GM18861 (cell line): Measurements from ENCODE around the gene FLNB.
A peak's percentile ranks its signal among the peaks of the same experiment; 100 is the strongest.

Experiments
- ATAC-seq: cut with Tn5 transposase; IDR thresholded peaks from one replicate; pipeline ENCODE4 v1.9.1; 2021; ENCODE audit not compliant: unreplicated experiment

The FLNB gene

DNA sequence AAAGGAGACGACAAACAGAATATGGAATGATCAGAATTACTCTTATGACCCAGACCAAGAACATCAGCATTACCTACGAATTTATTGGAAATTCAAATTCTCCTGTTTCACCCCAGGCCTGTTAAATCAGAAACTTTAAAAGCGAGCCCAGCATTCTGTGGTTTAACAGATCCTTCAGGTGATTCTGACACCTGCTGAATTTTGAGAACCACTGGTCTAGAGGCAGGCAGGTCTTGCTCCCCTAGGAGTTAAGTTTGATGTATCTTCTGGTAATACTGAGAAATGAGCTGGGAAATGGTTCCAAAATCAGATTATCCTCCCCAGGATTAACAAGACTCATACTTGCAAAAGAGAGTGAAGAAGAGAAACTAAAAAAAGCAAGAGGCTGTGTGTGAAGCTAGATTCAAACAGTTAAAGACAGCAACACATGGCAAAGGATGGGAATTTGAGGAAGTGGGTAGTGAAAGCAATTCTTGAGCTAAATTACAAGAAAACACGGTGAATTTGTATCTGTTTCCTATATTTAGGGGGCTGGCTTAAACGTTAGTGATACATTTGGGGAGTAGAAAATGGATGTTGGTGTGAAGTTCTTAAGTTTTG is 66.0 kb downstream of the FLNB start:
- ATAC-seq = peak; percentile 40

- no peak for ATAC-seq
Observed at GRCh38 chr3:58074997-58075396, 66.8 kb downstream of the FLNB start.

DNA sequence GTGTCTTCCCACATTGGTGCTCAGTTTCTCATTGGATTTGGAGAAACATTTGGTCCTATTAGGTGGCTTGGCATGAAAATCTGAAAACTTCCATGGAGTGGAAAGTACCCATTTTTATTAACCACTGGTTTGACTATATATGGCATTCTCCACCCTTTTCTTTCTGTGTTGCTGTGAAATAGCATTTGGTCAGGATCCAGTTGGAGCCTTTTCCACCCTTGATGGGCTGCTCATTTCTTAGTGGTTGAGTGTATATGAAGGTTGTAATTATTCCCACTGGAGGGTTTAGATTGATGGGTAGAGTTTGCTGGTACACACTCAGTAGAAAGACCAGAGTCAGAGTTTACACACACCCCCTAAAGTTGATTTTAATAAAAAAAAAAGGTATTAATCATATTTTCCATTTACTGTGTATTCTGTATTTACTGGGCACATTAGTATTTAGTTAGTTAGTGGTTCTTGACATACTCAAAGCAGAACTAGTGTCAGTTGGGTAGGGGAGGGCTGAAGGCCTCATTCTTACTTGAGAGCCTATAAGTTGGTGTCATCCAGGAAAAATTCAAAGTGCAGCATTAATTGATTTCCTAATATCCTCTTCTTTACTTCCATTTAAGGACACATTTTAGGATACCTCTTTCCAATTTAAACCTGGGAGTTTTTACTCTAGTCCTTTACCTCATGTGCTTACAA is 69.5 kb downstream of the FLNB start:
- ATAC-seq = no peak

DNA sequence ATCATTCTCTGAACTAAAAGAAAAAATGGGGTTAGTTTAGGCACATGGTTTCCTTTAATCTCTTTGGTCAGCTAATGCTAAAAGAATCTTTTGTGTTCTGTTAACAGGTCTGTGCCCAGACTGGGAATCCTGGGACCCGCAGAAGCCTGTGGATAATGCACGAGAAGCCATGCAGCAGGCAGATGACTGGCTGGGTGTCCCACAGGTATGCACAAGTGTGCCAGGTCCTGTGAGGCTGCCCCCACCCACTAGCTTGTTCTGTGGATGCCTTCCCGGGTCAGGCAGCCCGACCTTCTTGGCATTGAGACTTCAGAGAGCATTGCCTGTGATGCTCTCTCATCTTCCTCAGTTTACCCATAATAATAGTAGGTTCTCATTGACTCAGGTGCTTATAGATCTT is 70.4 kb downstream of the FLNB start:
- no peak for ATAC-seq

- no peak for ATAC-seq
Observed at GRCh38 chr3:58079773-58080172, 71.6 kb downstream of the FLNB start.

GRCh38 chr3:58082047-58082446 is 73.8 kb downstream of the FLNB start:
- ATAC-seq = no peak

GRCh38 chr3:58084166-58084565 is 75.9 kb downstream of the FLNB start:
- no peak for ATAC-seq

- ATAC-seq = peak; percentile 68
Observed at GRCh38 chr3:58084788-58085543, 76.7 kb downstream of the FLNB start.

DNA sequence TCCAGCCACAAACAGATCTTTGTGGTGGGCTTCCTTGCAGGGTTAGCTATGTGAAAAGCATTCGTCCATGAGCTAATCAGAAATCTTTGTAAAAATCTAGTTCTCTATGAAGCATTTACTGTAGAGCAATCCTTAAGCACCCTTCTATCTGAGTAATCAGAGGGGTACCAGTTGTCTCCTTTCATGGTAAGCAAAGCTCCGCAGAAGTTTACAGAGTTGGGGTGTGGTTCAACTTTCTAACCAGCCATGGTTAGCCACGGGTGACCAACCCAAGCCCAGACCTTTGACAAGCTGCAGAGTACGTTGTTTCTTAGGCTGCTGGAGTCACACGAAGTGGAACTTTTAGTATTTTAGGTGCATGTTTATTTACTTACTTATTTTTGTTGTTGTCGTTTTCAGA is 77.4 kb downstream of the FLNB start:
- ATAC-seq = no peak

GRCh38 chr3:58088501-58088900 is 80.3 kb downstream of the FLNB start:
- no peak for ATAC-seq

DNA sequence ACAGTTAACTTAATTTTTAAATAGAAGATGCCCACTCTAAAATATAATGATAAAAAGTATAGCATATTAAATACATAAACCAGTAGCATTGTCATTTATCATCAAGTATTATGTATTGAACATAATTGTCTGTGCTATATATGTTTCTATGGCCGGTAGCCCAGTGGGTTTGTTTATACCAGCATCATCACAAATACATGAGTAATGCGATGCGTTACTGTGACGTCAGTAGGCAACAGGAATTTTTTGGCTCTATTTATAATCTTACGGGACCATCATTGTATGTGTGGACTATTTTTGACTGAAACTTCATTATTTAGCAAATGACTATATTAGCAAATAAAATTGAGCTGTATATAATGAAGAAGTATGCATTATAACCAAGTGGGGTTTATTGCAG is 82.1 kb downstream of the FLNB start:
- no peak for ATAC-seq

GRCh38 chr3:58092521-58092920 is 84.3 kb downstream of the FLNB start:
- no peak for ATAC-seq

- ATAC-seq = no peak
Observed at GRCh38 chr3:58093574-58094195, 85.5 kb downstream of the FLNB start.

GRCh38 chr3:58094657-58095056 is 86.4 kb downstream of the FLNB start:
- ATAC-seq = no peak

DNA sequence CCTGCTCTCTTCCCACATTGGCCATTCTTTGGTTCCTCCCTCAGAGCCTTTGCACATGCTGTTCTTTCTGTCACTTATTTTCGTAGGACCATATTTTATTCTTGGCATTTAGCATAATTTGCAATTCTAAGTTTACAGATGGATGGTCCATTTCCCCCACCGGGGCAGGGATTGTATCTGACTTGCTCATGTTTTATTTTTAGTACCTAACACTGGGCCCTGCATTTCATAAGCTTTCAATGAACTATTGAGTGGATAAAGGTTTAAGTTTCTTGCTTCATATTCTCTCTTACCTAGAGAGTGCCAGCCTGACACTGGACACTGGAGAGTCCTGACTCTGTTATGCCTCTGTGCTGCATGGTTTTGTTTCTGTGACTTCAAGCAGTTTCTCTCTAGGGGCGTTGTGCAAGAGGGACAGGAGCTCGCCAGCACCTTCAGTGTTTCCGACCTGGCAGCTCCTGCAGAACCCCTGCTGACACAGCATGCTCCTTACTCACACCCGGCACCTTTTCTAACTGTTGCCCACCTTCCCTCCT is 87.4 kb downstream of the FLNB start:
- no peak for ATAC-seq

- no peak for ATAC-seq
Observed at GRCh38 chr3:58098531-58098930, 90.3 kb downstream of the FLNB start.

DNA sequence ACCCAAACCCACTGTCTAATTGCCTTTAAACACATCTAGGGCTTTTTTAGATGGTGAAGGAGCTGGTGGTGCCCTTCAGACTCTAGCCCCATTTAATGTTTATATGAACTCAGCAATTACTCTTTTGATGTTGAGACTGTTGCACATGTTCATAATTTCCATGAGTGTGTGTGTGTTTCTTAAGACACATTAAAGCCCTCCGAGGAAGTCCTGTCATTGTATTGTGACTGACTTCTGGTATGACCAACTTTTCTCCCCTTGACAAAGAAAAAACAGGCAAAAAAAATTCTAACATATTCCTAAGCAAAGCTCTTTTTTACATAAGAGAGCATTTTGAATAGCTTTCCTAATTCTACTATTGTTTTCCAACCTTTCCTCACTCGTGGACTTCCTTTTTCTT is 91.6 kb downstream of the FLNB start:
- no peak for ATAC-seq

- ATAC-seq = no peak
Observed at GRCh38 chr3:58101499-58102389, 93.5 kb downstream of the FLNB start.

DNA sequence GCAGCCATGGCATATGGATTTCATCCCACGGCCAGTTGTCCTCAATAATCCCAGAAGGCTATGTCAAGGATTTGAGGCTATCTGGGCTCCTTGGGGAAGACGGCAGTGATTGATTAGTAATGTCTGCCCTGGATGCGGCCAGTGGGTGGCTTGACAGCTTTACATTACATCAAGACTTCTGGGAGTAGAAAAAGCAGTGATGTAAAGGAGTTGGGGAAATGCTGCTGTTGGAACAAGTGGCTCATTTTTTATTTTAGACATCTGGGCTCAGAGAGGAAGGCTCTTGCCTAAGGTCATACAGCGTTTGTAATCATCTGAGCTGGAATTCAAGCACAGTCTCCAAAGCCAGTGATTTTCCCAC is 94.1 kb downstream of the FLNB start:
- ATAC-seq = no peak

GRCh38 chr3:58102976-58103451 is 94.8 kb downstream of the FLNB start:
- no peak for ATAC-seq

- ATAC-seq = no peak
Observed at GRCh38 chr3:58104151-58104550, 95.9 kb downstream of the FLNB start.
